Calu3 (cell line): ENCODE results near the gene PRPF40A. TPM values are rescaled to one million over a fixed set of nuclear protein-coding genes. Genes with fewer than 3 reads are reported as not detected.

Source experiments
- BruUV-seq: library from RNA; stranded (reverse); fragments of 400-500 nt; replicated peaks from 2 replicates; lab custom pipeline; 2021; lab: Mats Ljungman, UMichigan
- CTCF ChIA-PET: fragments of 300-600 bp; sonication (Branson Sonifier 250); formaldehyde crosslinking; loops from one replicate; lab custom pipeline; 2022; ENCODE audit warnings: antibody characterized with exemption; lab: Charles Lee
- DNase-seq: peaks from one replicate; pipeline ENCODE4 v3.0.0; 2022
- H3K27ac Mint-ChIP-seq: one replicate; pipeline ENCODE4 v1.8.0; 2022; ENCODE audit warnings: mixed read lengths; ENCODE audit not compliant: unreplicated experiment
- H3K27me3 Mint-ChIP-seq: one replicate; pipeline ENCODE4 v1.8.0; 2022; ENCODE audit warnings: mixed read lengths; ENCODE audit not compliant: unreplicated experiment
- H3K36me3 Mint-ChIP-seq: one replicate; pipeline ENCODE4 v1.8.0; 2022; ENCODE audit warnings: mild to moderate bottlenecking, moderate library complexity, mixed read lengths; ENCODE audit not compliant: insufficient read depth, unreplicated experiment
- H3K4me1 Mint-ChIP-seq: one replicate; pipeline ENCODE4 v1.8.0; 2022; ENCODE audit warnings: mild to moderate bottlenecking, low read depth, mixed read lengths; ENCODE audit not compliant: unreplicated experiment
- H3K4me3 Mint-ChIP-seq: one replicate; pipeline ENCODE4 v1.8.0; 2022; ENCODE audit warnings: mild to moderate bottlenecking, low read depth, moderate library complexity, mixed read lengths; ENCODE audit not compliant: unreplicated experiment
- H3K9me3 Mint-ChIP-seq: one replicate; pipeline ENCODE4 v1.8.0; 2022; ENCODE audit warnings: low read depth, mixed read lengths; ENCODE audit not compliant: unreplicated experiment
- CTCF ChIP-seq: fragments of 200-600 bp; IDR thresholded peaks from one replicate; pipeline ENCODE4 v1.8.0; 2022; ENCODE audit warnings: antibody characterized with exemption; ENCODE audit not compliant: unreplicated experiment
- intact Hi-C: fragments of 100-400 bp; cut with micrococcal nuclease; formaldehyde crosslinking; loops from one replicate; pipeline ENCODE4 v1.10.0; 2022; ENCODE audit not compliant: unreplicated experiment
- total RNA-seq: library from RNA; stranded (reverse); gene quantifications from 2 replicates; pipeline ENCODE4 v1.2.3, GENCODE V29; 2022

Gene PRPF40A
- total RNA-seq, 1 experiment from 2014 or later = 118 TPM

GRCh38 chr2:152664725-152665124, 52.5 kb downstream of the PRPF40A start:
- Mint-ChIP-seq H3K9me3 (no peaks in the 10 kb centered on the region), H3K4me1 (no peaks in the 10 kb centered on the region), H3K27ac (no peak overlapping the region), H3K36me3 (peaks cover 72% of the 10 kb centered on the region), H3K4me3 (no peak overlapping the region), H3K27me3 (no peaks in the 10 kb centered on the region)
- intact Hi-C loops = no loop called here
- DNase-seq = no peak
- BruUV-seq = no TSS peak
- TF ChIP-seq CTCF = no peak
- CTCF ChIA-PET = no interaction called here

- Mint-ChIP-seq H3K9me3 (no peaks in the 10 kb centered on the region), H3K36me3 (peaks cover 75% of the 10 kb centered on the region), H3K4me1 (no peaks in the 10 kb centered on the region), H3K27ac (no peak overlapping the region), H3K27me3 (no peaks in the 10 kb centered on the region), H3K4me3 (no peak overlapping the region)
- no peak for TF ChIP-seq CTCF
- DNase-seq = no peak
- intact Hi-C loops = no loop called here
- CTCF ChIA-PET = no interaction called here
- no TSS peak for BruUV-seq
Measured at GRCh38 chr2:152661076-152661475, 56.2 kb downstream of the PRPF40A start.

GRCh38 chr2:152658221-152658620, 59.0 kb downstream of the PRPF40A start:
- no peak overlapping the region for H3K4me3 Mint-ChIP-seq
- no peak for DNase-seq
- no peaks in the 10 kb centered on the region for H3K27me3 Mint-ChIP-seq
- CTCF ChIA-PET = no interaction called here
- intact Hi-C loops = no loop called here
- no TSS peak for BruUV-seq
- peaks cover 59% of the 10 kb centered on the region for H3K36me3 Mint-ChIP-seq
- H3K9me3 Mint-ChIP-seq = no peaks in the 10 kb centered on the region
- TF ChIP-seq CTCF = no peak
- H3K4me1 Mint-ChIP-seq = no peaks in the 10 kb centered on the region
- H3K27ac Mint-ChIP-seq = no peak overlapping the region

- intact Hi-C loops = no loop called here
- no peaks in the 10 kb centered on the region for H3K9me3 Mint-ChIP-seq
- H3K4me3 Mint-ChIP-seq = no peak overlapping the region
- no peaks in the 10 kb centered on the region for H3K4me1 Mint-ChIP-seq
- no TSS peak for BruUV-seq
- no peaks in the 10 kb centered on the region for H3K27me3 Mint-ChIP-seq
- CTCF ChIA-PET = no interaction called here
- no peak for DNase-seq
- no peak overlapping the region for H3K27ac Mint-ChIP-seq
- H3K36me3 Mint-ChIP-seq = peaks cover 49% of the 10 kb centered on the region
- TF ChIP-seq CTCF = no peak
Measured at GRCh38 chr2:152657043-152657442, 60.2 kb downstream of the PRPF40A start.

GRCh38 chr2:152655880-152656279, 61.4 kb downstream of the PRPF40A start:
- TF ChIP-seq CTCF = no peak
- no peak overlapping the region for H3K4me3 Mint-ChIP-seq
- no TSS peak for BruUV-seq
- peaks cover 45% of the 10 kb centered on the region for H3K36me3 Mint-ChIP-seq
- no peaks in the 10 kb centered on the region for H3K9me3 Mint-ChIP-seq
- CTCF ChIA-PET = no interaction called here
- no peak overlapping the region for H3K27ac Mint-ChIP-seq
- intact Hi-C loops = no loop called here
- DNase-seq = no peak
- no peaks in the 10 kb centered on the region for H3K4me1 Mint-ChIP-seq
- H3K27me3 Mint-ChIP-seq = no peaks in the 10 kb centered on the region
